GM13977 (cell line): ENCODE data around the gene HNF4A.

Source experiments
- DNase-seq: peaks from one replicate; pipeline ENCODE4 v3.0.0; 2012; ENCODE audit warnings: low spot score
- in situ Hi-C: fragments of 300-500 bp; cut with MboI; formaldehyde crosslinking; loops from one replicate; pipeline ENCODE4 v1.12.0; 2022; ENCODE audit warnings: low sequenced_read_pairs, low pct_unique_long_range_greater_than_20kb, mixed read lengths, inconsistent platforms; ENCODE audit not compliant: unreplicated experiment
- TF ChIP-seq, protein P1 (sequence below): IDR thresholded peaks from 2 replicates; pipeline ENCODE4 v1.5.1; 2012; ENCODE audit warnings: mild to moderate bottlenecking, control low read depth; ENCODE audit not compliant: insufficient read depth; ENCODE audit errors: extremely low read depth, missing control alignments

The HNF4A gene

DNA sequence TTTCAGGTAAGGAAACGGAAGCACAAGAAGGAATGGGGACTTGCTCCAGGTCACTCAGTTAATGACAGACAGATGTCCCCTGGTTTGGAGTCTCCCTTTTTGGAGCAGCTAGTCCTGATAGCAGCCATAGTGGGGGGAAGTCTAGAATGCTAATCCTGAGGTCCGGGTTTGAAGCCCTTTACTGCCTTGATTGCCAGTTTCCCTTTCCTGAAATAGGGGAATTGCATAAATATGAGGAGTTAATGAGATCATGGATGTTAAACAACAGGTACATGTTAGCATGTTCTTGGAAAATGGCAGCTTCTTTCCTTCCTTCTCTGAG lies 119.8 kb downstream of the HNF4A start:
- TF ChIP-seq, protein P1, sequence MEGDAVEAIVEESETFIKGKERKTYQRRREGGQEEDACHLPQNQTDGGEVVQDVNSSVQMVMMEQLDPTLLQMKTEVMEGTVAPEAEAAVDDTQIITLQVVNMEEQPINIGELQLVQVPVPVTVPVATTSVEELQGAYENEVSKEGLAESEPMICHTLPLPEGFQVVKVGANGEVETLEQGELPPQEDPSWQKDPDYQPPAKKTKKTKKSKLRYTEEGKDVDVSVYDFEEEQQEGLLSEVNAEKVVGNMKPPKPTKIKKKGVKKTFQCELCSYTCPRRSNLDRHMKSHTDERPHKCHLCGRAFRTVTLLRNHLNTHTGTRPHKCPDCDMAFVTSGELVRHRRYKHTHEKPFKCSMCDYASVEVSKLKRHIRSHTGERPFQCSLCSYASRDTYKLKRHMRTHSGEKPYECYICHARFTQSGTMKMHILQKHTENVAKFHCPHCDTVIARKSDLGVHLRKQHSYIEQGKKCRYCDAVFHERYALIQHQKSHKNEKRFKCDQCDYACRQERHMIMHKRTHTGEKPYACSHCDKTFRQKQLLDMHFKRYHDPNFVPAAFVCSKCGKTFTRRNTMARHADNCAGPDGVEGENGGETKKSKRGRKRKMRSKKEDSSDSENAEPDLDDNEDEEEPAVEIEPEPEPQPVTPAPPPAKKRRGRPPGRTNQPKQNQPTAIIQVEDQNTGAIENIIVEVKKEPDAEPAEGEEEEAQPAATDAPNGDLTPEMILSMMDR = no peak
- in situ Hi-C loops = no loop called here
- DNase-seq = no peak

DNA sequence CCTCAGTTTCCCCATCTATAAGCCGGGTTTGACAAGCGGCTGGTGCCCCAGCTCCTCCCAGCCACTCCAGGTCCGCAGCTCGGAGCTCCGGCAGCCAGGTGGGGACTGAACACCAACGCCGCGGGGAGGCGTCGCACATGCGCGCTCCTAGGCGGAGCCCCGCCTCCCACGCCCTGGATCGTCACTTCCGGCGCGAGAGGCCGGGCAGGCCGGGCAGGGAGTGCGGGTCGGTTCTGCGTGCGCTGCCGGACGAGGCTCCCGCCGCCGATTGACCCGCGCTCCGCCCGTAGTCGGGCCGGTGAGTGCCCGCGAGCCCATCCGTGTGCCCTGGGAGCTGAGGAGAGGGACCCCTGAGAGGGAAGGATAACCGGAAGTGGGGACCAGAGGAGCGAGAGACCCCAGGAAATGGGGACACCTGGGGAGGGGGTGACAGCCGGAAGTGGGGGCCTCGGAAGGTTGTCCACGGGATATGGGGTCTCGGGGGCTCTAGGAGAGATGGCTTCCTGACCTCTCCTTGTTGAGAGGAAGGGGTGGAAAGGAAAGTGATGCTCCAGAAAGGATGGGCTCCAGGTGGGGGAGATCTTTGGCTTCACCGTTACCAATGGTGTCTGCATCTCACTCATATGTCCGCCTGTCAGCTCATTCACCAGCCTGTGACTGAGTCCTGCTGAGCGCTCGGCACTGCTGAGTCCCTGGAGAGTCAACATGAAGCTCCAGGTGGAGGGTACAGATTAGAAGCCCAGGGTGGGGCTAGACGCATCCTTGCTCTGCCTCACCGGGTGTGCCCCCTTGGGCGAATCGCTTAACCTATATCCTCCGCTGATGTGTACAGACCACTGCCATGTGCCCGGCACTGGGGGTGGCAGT lies 120.4 kb downstream of the HNF4A start, which contains the start of gene TTPAL:
Gene TTPAL, plus strand, starts transcription at position 181 of the 867 bp plus-strand sequence. CDS start 4,126 bp downstream, outside the sequence.
- in situ Hi-C loops = no loop called here
- TF ChIP-seq, protein P1 = peak; percentile 26
- peak; percentile 94 for DNase-seq

DNA sequence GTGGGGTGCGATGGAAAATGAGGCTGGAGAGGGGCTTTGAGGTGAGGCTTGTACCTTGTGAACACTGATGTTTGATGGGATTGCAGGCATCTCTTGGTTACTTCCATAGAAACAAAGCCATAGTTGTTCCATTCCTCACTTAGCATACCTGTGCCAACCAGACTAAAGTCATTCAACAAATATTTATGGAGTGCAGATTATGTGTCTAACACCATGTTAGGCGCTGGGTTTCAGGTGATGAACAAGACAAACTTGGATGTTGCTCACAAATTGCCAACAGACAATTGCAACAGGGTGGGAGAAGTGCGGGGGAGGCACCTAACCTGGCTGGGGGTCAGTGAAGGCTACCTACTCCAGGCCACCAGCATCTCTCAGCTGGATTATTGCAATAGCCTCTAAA lies 121.7 kb downstream of the HNF4A start:
- DNase-seq = no peak
- in situ Hi-C loops = no loop called here
- TF ChIP-seq, protein P1 = no peak

GRCh38 chr20:44478206-44478605 lies 122.7 kb downstream of the HNF4A start:
- in situ Hi-C loops = no loop called here
- no peak for DNase-seq
- TF ChIP-seq, protein P1 = no peak

GRCh38 chr20:44479643-44480042 lies 124.1 kb downstream of the HNF4A start:
- TF ChIP-seq, protein P1 = no peak
- no peak for DNase-seq
- in situ Hi-C loops = no loop called here

- DNase-seq = no peak
- TF ChIP-seq, protein P1 = no peak
- in situ Hi-C loops = no loop called here
Measured at GRCh38 chr20:44480097-44480496, 124.6 kb downstream of the HNF4A start.
